ENCODE measurements around the gene H3-3A. TPM values are rescaled to one million over a fixed set of nuclear protein-coding genes. Genes with fewer than 3 reads are reported as not detected.

Gene H3-3A
- total RNA-seq, 1 experiment from 2014 or later, result 635 TPM

DNA sequence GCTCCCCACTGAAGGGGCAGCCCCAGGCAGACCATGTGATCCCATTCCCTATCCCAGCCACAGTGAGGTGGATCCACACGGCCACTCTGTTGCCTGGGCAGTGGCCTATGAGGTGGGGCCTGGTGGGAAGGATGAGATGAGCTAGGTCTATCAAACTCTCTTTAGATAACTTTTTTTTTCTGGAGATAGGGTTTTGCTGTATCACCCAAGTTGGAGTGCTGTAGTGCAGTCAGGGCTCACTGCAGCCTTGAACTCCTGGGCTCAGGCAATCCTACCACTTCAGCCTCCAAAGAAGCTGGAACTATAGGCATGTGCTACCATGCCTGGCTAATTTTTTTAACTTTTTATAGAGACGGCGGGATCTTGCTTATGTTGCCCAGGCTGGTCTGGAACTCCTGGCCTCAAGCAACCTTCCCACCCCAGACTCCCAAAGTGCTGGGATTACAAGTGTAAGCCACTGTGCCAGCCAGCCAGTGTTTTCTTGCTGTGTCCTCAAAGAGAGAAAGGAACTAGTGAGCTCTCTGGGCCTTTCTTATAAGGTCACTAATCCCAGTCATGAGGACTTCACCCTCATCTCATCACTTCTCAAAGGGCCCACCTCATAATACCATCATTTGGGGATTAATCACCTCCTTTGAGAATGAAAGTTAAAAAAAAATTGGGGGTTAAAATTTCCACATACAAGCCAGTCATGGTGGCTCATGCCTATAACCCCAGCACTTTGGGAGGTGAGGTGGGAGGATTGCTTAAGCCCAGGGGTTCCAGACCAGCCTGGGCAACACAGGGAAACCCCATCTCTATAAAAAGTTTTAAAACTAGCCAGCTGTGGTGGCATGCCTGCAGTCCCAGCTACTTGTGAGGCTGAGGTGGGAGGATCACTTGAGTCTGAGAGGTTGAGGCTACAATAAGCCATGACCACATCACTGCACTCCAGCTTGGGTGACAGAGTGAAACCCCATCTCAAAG lies 36.6 kb downstream of the H3-3A start:
- Mint-ChIP-seq H3K27me3 (ENCODE audit: insufficient read depth, unreplicated experiment) (no peaks in the 10 kb centered on the region), H3K4me1 (ENCODE audit: insufficient read depth, unreplicated experiment) (peaks cover 19% of the 10 kb centered on the region), H3K9me3 (ENCODE audit: unreplicated experiment) (no peaks in the 10 kb centered on the region), H3K36me3 (ENCODE audit: insufficient read depth, unreplicated experiment) (no peaks in the 10 kb centered on the region), H3K4me3 (ENCODE audit: unreplicated experiment) (no peak overlapping the region), H3K27ac (ENCODE audit: low read depth, unreplicated experiment) (no peak overlapping the region)
- TF ChIP-seq, protein P1, sequence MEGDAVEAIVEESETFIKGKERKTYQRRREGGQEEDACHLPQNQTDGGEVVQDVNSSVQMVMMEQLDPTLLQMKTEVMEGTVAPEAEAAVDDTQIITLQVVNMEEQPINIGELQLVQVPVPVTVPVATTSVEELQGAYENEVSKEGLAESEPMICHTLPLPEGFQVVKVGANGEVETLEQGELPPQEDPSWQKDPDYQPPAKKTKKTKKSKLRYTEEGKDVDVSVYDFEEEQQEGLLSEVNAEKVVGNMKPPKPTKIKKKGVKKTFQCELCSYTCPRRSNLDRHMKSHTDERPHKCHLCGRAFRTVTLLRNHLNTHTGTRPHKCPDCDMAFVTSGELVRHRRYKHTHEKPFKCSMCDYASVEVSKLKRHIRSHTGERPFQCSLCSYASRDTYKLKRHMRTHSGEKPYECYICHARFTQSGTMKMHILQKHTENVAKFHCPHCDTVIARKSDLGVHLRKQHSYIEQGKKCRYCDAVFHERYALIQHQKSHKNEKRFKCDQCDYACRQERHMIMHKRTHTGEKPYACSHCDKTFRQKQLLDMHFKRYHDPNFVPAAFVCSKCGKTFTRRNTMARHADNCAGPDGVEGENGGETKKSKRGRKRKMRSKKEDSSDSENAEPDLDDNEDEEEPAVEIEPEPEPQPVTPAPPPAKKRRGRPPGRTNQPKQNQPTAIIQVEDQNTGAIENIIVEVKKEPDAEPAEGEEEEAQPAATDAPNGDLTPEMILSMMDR (IDR thresholded peaks at IDR 0.05; ENCODE audit: unreplicated experiment), result no peak
- DNase-seq (ENCODE audit: unreplicated experiment), result peak; percentile 34
- POLR2A ChIA-PET, result interaction anchor here (0.6 to 16.1 kb wide), 15 partner anchors 10 to 717 kb away, joined by 3 to 129 read pairs (median 5); no protein-coding TSS in a partner anchor
- CTCF ChIA-PET, result interaction anchor here (0.6 to 5.1 kb wide), 15 partner anchors 10 to 416 kb away, joined by 3 to 41 read pairs (median 4); no protein-coding TSS in a partner anchor
- BruUV-seq (replicated peaks), result no TSS peak
- intact Hi-C loops (cut with micrococcal nuclease), result no loop called here

DNA sequence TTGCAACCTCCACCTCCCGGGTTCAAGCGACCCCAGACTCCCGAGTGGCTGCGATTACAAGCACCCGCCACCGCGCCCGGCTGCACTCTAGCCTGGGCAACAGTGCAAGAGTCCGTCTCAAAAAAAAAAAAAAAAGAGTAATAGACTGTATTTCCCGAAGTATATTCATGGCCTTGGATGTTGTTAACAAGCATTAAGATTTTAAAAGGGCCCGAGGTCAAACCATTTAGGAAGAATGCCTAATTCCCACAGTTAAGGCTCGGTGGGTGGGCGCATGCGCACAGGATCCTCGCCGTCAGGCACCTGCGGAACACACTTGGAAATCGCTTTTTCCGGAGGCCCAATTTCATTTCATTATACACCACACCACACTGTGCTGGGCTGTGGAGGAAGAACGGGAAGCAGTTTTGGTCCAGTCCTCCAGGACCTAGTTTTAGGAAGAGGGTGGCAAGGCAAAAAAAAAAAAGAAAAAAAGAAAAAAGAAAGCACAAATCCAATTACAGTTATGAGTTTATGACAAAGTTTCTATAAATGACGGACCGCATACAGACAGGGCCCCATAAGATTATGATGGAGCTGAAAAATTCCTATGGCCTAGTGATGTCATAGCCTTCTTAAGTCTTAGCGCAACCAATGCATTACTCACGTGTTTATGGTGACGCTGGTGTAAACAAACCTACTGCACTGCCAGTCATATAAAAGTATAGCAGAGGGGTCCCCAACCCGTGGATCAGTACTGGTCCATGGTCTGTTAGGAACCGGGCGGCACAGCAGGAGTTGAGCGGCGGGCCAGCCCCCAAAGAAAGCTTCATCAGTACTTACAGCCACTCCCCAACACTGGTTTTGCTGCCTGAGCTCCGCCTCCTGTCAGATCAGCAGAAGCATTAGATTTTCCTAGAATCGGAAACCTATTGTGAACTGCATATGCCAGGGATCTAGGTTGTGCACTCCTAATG lies 38.2 kb downstream of the H3-3A start:
- DNase-seq (ENCODE audit: unreplicated experiment), result no peak
- peaks cover 28% of the 10 kb centered on the region for H3K4me1 Mint-ChIP-seq (ENCODE audit: insufficient read depth, unreplicated experiment)
- TF ChIP-seq, protein P1 (IDR thresholded peaks at IDR 0.05; ENCODE audit: unreplicated experiment), result no peak
- no peaks in the 10 kb centered on the region for H3K27me3 Mint-ChIP-seq (ENCODE audit: insufficient read depth, unreplicated experiment)
- H3K27ac Mint-ChIP-seq (ENCODE audit: low read depth, unreplicated experiment), result no peak overlapping the region
- intact Hi-C loops (cut with micrococcal nuclease), result no loop called here
- no TSS peak for BruUV-seq (replicated peaks)
- peak overlapping the region; percentile 47 for H3K4me3 Mint-ChIP-seq (ENCODE audit: unreplicated experiment)
- ChIA-PET CTCF (interaction anchor here (0.6 to 5.1 kb wide), 10 partner anchors 9 to 456 kb away, joined by 3 to 41 read pairs (median 6); partner anchors contain the start of gene SDE2), POLR2A (interaction anchor here (1.0 to 16.1 kb wide), 5 partner anchors 10 to 36 kb away, joined by 3 to 129 read pairs (median 6); no protein-coding TSS in a partner anchor)
- no peaks in the 10 kb centered on the region for H3K9me3 Mint-ChIP-seq (ENCODE audit: unreplicated experiment)
- peaks cover 5% of the 10 kb centered on the region for H3K36me3 Mint-ChIP-seq (ENCODE audit: insufficient read depth, unreplicated experiment)

DNA sequence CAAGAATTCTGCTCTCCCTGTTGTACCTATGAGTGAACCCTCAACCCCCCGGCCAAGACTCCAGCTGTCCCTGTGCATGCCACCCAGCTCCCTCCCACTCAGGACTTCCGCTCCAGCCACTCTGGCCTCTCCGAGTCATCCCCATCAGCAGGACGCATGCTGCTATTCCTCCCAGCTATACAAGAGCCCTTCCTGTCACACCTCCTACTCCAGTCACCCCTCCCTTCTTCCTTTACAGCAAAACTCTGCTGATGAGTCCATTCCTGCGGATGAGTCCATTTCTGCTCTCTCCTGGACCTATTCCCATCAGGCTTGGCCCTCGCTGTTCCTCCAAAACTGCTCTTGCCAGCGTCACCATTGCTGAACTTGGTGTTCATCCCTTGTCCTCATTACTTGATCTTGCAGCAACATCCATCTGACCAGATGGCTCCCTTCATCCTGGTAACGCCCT lies 42.2 kb downstream of the H3-3A start:
- H3K4me1 Mint-ChIP-seq (ENCODE audit: insufficient read depth, unreplicated experiment), result peaks cover 17% of the 10 kb centered on the region
- CTCF ChIA-PET, result interaction anchor here (0.6 to 4.5 kb wide), 10 partner anchors 14 to 630 kb away, joined by 3 to 25 read pairs (median 4); no protein-coding TSS in a partner anchor
- H3K36me3 Mint-ChIP-seq (ENCODE audit: insufficient read depth, unreplicated experiment), result peaks cover 5% of the 10 kb centered on the region
- BruUV-seq (replicated peaks), result no TSS peak
- no peaks in the 10 kb centered on the region for H3K9me3 Mint-ChIP-seq (ENCODE audit: unreplicated experiment)
- H3K4me3 Mint-ChIP-seq (ENCODE audit: unreplicated experiment), result no peak overlapping the region
- DNase-seq (ENCODE audit: unreplicated experiment), result no peak
- intact Hi-C loops (cut with micrococcal nuclease), result no loop called here
- no peaks in the 10 kb centered on the region for H3K27me3 Mint-ChIP-seq (ENCODE audit: insufficient read depth, unreplicated experiment)
- TF ChIP-seq, protein P1 (IDR thresholded peaks at IDR 0.05; ENCODE audit: unreplicated experiment), result no peak
- POLR2A ChIA-PET, result interaction anchor here (0.8 to 1.5 kb wide), 2 partner anchors 11 to 39 kb away, joined by 3 to 6 read pairs; no protein-coding TSS in a partner anchor
- no peak overlapping the region for H3K27ac Mint-ChIP-seq (ENCODE audit: low read depth, unreplicated experiment)
